Measurements from ENCODE around the gene CES4A.

- TF ChIP-seq, protein P1, sequence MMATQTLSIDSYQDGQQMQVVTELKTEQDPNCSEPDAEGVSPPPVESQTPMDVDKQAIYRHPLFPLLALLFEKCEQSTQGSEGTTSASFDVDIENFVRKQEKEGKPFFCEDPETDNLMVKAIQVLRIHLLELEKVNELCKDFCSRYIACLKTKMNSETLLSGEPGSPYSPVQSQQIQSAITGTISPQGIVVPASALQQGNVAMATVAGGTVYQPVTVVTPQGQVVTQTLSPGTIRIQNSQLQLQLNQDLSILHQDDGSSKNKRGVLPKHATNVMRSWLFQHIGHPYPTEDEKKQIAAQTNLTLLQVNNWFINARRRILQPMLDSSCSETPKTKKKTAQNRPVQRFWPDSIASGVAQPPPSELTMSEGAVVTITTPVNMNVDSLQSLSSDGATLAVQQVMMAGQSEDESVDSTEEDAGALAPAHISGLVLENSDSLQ (IDR thresholded peaks at IDR 0.05): no peak
- TF ChIP-seq SUZ12 (IDR thresholded peaks at IDR 0.05): no peak
These were observed 42.5 kb upstream of the CES4A start for GRCh38 chr16:66945939-66946338.
